Coronary artery (tissue), 2 donors: ENCODE measurements around the gene CX3CL1.
A peak's percentile ranks its signal among the peaks of the same experiment; 100 is the strongest.
"Not testable (repeated sequence)": the region's sequence is repeated elsewhere in the genome, so short reads cannot be mapped to it uniquely, and the experiment has no call there.

Experiments
- DNase-seq: peaks from one replicate; pipeline ENCODE4 v3.0.0-alpha.2; 2017; ENCODE audit warnings: low spot score
- H3K27ac ChIP-seq, 2 donors: fragments of 200-600 bp; sonication (generic); one replicate each; pipeline ENCODE4 v1.5.1; 2016 to 2019
- H3K4me3 ChIP-seq: fragments of 200-600 bp; sonication (generic); 2 replicates; pipeline ENCODE4 v1.5.1; 2016; ENCODE audit warnings: mild to moderate bottlenecking, moderate library complexity
- CTCF ChIP-seq: fragments of 200-600 bp; sonication (generic); IDR thresholded peaks from one replicate; pipeline ENCODE4 v1.5.1; 2019; ENCODE audit warnings: antibody characterized with exemption

Gene CX3CL1

GRCh38 chr16:57366544-57367040 is 5.7 kb upstream of the CX3CL1 start:
- H3K27ac ChIP-seq, result no peak overlapping the region
- TF ChIP-seq CTCF, result no peak
- DNase-seq, result no peak
- H3K4me3 ChIP-seq, result no peak overlapping the region

- TF ChIP-seq CTCF, result no peak
- no peak overlapping the region for H3K4me3 ChIP-seq
- no peak overlapping the region for H3K27ac ChIP-seq
- no peak for DNase-seq
Observed at GRCh38 chr16:57367116-57367752, 5.1 kb upstream of the CX3CL1 start.

GRCh38 chr16:57371494-57372371 is 557 bp upstream of the CX3CL1 start:
- H3K4me3 ChIP-seq, result peak overlapping the region; percentile 86
- no peak for TF ChIP-seq CTCF
- peak; percentile 95 for DNase-seq
- peak overlapping the region; percentile 98 to 99 for H3K27ac ChIP-seq

- Histone ChIP-seq H3K4me3 (peak overlapping the region; percentile 86), H3K27ac (peak overlapping the region; percentile 98 to 99)
- TF ChIP-seq CTCF, result no peak
- no peak for DNase-seq
Observed at GRCh38 chr16:57373117-57373947, 1.0 kb downstream of the CX3CL1 start.

- peak overlapping the region; percentile 86 for H3K4me3 ChIP-seq
- TF ChIP-seq CTCF, result no peak
- peak overlapping the region; percentile 98 to 99 for H3K27ac ChIP-seq
- DNase-seq, result no peak
Observed at GRCh38 chr16:57374067-57374534, 1.8 kb downstream of the CX3CL1 start.

GRCh38 chr16:57374925-57375465 is 2.7 kb downstream of the CX3CL1 start:
- Histone ChIP-seq H3K4me3 (peak overlapping the region; percentile 86), H3K27ac (peak overlapping the region; percentile 98 to 99)
- not testable (repeated sequence) for DNase-seq
